ENCODE measurements around the gene ETS2.

DNA sequence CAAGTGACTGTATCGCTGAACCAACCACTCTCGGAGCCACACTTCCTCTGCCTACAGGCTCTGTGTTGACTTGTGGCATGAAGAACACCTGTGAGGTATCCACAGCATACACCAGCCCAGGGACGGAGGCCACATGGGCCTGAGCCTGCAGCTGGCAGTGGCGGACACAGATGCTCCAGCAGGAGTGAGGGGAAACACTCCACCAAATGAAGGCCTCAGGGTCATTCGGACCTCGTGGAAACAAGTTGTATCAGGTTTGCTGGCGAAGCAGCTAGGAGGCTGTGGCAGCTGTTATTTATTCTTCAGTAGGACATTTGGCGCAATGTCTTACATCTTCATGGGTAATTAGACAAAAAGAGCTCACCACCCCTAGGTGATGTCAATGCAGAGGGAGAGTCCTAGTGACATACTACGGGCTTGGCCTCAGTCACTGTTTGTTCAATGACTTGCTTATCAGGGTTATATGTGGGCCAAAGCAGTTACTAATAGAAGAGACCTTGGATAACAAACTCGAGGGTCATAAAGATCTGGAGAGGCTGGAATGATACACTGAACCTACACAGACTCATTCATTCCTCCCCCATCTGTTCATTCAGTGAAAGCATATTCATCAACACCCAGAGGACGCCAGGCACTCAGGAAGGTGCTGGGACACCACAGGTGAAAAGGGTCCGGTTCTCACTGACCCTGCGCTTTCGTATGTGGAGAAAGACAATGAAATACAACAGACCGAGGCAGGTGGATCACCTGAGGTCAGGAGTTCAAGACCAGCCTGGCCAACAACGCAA lies 11.6 kb upstream of the ETS2 start:
- TF ChIP-seq, protein P1, sequence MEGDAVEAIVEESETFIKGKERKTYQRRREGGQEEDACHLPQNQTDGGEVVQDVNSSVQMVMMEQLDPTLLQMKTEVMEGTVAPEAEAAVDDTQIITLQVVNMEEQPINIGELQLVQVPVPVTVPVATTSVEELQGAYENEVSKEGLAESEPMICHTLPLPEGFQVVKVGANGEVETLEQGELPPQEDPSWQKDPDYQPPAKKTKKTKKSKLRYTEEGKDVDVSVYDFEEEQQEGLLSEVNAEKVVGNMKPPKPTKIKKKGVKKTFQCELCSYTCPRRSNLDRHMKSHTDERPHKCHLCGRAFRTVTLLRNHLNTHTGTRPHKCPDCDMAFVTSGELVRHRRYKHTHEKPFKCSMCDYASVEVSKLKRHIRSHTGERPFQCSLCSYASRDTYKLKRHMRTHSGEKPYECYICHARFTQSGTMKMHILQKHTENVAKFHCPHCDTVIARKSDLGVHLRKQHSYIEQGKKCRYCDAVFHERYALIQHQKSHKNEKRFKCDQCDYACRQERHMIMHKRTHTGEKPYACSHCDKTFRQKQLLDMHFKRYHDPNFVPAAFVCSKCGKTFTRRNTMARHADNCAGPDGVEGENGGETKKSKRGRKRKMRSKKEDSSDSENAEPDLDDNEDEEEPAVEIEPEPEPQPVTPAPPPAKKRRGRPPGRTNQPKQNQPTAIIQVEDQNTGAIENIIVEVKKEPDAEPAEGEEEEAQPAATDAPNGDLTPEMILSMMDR (IDR thresholded peaks at IDR 0.05): no peak
- TF ChIP-seq POLR2A (IDR thresholded peaks at IDR 0.05): no peak
